HG03064 (cell line): ENCODE results near the gene SOX2.
"Not testable (repeated sequence)": the region's sequence is repeated elsewhere in the genome, so short reads cannot be mapped to it uniquely, and the experiment has no call there.

ENCODE experiments used
- ATAC-seq: cut with Tn5 transposase; IDR thresholded peaks from one replicate; pipeline ENCODE4 v1.9.1; 2021; ENCODE audit warnings: low read depth; ENCODE audit not compliant: unreplicated experiment

Gene SOX2

DNA sequence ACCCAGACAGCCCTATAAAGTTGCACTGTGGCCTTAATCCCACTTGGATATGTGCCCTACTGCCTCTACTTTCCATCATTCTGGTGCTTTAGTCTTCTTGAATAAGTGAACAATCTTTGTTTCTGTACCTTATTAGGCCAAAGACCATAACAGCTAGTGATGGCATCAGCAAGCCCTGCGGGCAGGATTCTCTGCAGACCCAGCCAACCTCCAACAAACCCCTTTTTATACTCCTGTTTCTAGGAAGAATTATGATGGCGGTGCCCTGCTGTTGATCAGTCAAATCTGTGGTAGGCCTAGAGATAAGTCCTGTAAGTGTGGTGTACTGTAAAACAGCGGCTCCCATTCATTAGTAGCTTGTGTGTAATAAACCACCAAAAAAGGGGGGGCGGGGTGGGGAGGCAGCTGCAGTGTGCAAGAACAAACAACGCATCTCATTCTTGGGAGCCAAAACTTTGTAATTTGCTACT is 40.5 kb downstream of the SOX2 start:
- no peak for ATAC-seq

DNA sequence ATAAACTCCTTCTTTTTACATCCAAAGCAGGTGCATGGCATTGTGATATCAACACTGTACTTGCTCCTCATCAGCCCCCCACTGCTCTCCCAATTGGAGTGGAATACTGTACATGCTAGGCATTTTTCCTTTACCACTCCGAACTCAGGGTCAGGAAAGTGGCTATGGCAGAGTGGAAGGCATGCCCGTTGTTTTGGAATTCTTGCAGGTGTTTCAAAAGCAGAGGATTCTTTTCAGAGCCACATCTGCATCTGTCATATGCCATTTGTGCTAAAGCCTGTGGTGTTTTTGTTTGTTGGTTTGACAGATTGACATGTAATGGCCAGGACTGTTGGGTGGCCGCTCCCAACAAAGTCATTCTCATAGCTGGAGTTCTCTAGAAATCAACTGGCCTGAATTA is 41.7 kb downstream of the SOX2 start:
- no peak for ATAC-seq

DNA sequence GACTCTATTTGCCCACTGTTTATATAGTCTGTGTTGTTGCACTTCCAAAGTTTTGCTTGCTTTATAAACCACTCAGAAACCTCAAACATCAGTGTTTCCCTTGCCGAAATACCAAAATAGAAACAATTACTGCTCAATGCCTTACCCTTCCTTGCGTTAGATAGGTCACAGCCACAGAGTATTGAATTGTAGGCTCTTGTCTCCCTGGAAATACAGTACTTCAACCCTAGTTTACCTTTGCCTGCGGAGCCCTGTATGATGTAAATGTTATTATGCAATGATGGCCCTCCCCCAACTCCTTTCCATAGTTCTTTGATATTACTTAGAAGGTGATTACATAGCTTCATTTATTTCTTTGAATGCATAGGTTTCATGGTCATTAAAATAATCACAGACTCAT is 44.2 kb downstream of the SOX2 start:
- ATAC-seq: no peak

DNA sequence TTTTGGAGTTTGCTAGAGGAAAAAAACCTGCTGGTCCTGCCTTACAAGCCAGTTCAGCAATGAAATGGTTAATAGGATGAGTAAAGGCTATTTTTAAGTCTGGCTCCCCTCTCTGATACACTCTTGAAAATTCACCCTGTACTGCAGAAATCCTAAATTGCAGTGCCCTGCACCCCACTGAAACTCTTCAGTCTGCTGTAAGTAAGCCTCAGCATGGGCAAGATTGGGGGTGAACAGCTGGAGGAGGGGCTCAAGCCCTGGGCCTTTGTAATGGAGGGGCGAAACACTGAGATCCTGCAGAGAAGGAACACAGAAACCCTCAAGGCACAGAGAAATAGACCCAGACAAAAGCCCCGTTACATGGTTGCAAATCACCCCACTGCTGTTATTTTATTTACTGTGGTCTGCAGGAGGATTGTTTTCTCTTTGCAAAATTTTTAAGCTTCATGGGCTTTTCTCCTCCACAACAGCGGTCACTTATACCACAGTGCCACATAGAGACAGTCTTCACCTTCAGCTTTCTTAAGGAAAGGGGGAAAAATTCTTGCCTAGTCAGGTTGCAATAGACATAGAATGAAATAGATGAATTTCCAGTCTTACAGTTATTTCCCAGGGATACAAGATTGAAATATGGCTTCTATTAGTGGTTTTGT is 45.0 kb downstream of the SOX2 start:
- no peak for ATAC-seq

DNA sequence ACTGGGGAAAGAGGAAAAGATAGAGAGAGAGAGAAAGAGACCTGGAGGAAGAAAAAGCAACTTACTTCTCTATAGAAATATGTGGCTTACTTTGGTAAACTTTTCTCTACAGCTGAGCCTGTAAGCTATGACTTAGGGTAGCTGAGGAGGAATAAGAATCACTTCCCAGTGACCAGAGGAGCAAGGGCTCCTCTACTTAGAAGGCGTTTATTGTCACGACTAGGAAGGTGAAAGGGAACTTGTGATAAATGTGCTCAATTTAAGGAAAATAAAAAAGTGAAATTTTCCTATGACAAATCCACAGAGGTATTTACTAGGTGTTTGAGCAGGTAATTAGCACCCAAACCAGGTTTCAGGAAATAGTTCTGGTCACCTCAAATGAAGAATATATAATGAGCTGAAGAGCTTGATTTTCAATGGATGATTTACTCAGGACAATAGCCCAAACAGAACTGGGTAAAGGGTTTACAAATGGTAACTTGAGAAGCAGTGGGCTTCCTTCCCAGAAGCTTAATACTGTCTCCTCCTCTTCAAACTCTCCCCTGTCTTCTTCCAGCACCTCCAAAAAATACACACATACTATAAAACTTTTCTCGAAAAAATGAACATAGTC is 46.1 kb downstream of the SOX2 start:
- no peak for ATAC-seq

DNA sequence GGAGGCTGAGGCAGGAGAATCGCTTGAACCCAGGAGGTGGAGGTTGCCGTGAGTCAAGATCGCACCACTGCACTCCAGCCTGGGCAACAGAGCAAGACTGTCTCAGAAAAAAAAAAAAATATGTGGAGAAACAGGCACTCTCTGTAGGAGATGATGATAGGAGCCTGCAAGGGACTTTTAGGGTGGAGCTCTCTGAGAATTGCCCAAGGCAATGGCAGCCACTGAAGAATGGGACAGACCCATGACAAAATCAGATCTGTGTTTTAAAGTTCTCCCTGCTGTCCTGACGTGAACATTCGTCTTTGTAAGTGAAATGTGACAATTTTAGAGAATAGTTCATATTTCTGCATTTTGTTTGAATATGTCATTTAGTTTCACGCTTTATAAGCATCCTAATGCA is 50.2 kb downstream of the SOX2 start:
- no peak for ATAC-seq

DNA sequence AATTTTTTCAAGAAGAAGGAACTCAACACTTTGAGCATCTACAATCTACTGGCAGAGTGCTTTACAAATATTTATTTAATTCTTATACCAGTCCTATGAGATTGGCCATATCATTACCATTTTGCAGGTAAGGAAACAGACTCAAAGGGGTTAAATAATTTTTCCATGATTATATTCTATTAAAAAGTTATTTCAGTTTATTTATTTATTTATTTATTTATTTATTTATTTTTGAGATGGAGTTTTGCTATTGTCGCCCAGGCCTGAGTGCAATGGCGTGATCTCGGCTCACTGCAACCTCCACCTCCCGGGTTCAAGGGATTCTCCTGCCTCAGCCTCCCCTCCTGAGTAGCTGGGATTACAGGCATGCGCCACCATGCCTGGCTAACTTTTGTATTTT is 52.3 kb downstream of the SOX2 start:
- not testable (repeated sequence) for ATAC-seq
